GM21619 (cell line): Measurements from ENCODE around the gene TMEM141.
A peak's percentile ranks its signal among the peaks of the same experiment; 100 is the strongest.

ENCODE experiments used
- ATAC-seq: cut with Tn5 transposase; IDR thresholded peaks from one replicate; pipeline ENCODE4 v1.9.1; 2021; ENCODE audit not compliant: unreplicated experiment

The TMEM141 gene

GRCh38 chr9:136790640-136791515 lies at the start of gene TMEM141:
Gene TMEM141, plus strand, starts transcription at chr9:136791344. Its CDS starts 27 bp downstream, at chr9:136791371.
- ATAC-seq = peak; percentile 82

- peak; percentile 52 for ATAC-seq
Measured at GRCh38 chr9:136741883-136742571, 49.1 kb upstream of the TMEM141 start.

GRCh38 chr9:136742591-136743391 lies 48.4 kb upstream of the TMEM141 start, which contains the start of gene LCN10:
Gene LCN10, minus strand, starts transcription at chr9:136742940. Its CDS starts 37 bp downstream, at chr9:136742903.
- no peak for ATAC-seq

- no peak for ATAC-seq
Measured at GRCh38 chr9:136743639-136744211, 47.4 kb upstream of the TMEM141 start.

- ATAC-seq = no peak
Measured at GRCh38 chr9:136744773-136745172, 46.4 kb upstream of the TMEM141 start.

GRCh38 chr9:136745389-136746154 lies 45.6 kb upstream of the TMEM141 start:
- no peak for ATAC-seq

- ATAC-seq = no peak
Measured at GRCh38 chr9:136746155-136746490, 45.0 kb upstream of the TMEM141 start.

- ATAC-seq = no peak
Measured at GRCh38 chr9:136746621-136747020, 44.5 kb upstream of the TMEM141 start.

- no peak for ATAC-seq
Measured at GRCh38 chr9:136747161-136748060, 43.7 kb upstream of the TMEM141 start.

GRCh38 chr9:136748201-136748600 lies 42.9 kb upstream of the TMEM141 start, which contains the start of gene LCN6:
Gene LCN6, minus strand, starts transcription at chr9:136748525. Its CDS starts 42 bp downstream, at chr9:136748483.
- ATAC-seq = no peak

- ATAC-seq = no peak
Measured at GRCh38 chr9:136748666-136749611, 42.2 kb upstream of the TMEM141 start.

GRCh38 chr9:136750526-136750925 lies 40.6 kb upstream of the TMEM141 start:
- ATAC-seq = no peak

GRCh38 chr9:136751244-136751643 lies 39.9 kb upstream of the TMEM141 start:
- ATAC-seq = no peak

GRCh38 chr9:136751814-136752213 lies 39.3 kb upstream of the TMEM141 start:
- ATAC-seq = no peak

- ATAC-seq = no peak
Measured at GRCh38 chr9:136753371-136754058, 37.6 kb upstream of the TMEM141 start.

- no peak for ATAC-seq
Measured at GRCh38 chr9:136754059-136754572, 37.0 kb upstream of the TMEM141 start.

GRCh38 chr9:136754626-136755301 lies 36.4 kb upstream of the TMEM141 start:
- no peak for ATAC-seq
